NT2/D1 (cell line): Measurements from ENCODE around the gene ANKFN1.

Experiments used
- YY1 ChIP-seq: IDR thresholded peaks from 2 replicates; pipeline ENCODE4 v1.6.1; 2011; ENCODE audit not compliant: insufficient read length, insufficient read depth
- ZNF274 ChIP-seq: IDR thresholded peaks from 2 replicates; pipeline ENCODE4 v1.6.1; 2011; ENCODE audit warnings: mild to moderate bottlenecking, low read depth, low read length

GRCh38 chr17:56314026-56314425 lies 160.8 kb downstream of the ANKFN1 start:
- TF ChIP-seq YY1 (no peak), ZNF274 (no peak)
